Measurements from ENCODE around the gene ITPKB.

The ITPKB gene

GRCh38 chr1:226686440-226687425 lies 52.3 kb downstream of the ITPKB start:
- TF ChIP-seq, protein P1, sequence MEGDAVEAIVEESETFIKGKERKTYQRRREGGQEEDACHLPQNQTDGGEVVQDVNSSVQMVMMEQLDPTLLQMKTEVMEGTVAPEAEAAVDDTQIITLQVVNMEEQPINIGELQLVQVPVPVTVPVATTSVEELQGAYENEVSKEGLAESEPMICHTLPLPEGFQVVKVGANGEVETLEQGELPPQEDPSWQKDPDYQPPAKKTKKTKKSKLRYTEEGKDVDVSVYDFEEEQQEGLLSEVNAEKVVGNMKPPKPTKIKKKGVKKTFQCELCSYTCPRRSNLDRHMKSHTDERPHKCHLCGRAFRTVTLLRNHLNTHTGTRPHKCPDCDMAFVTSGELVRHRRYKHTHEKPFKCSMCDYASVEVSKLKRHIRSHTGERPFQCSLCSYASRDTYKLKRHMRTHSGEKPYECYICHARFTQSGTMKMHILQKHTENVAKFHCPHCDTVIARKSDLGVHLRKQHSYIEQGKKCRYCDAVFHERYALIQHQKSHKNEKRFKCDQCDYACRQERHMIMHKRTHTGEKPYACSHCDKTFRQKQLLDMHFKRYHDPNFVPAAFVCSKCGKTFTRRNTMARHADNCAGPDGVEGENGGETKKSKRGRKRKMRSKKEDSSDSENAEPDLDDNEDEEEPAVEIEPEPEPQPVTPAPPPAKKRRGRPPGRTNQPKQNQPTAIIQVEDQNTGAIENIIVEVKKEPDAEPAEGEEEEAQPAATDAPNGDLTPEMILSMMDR (conservative IDR thresholded peaks at IDR 0.05): no peak
- H3K27ac ChIP-seq: no peak overlapping the region

- H3K27ac ChIP-seq: no peak overlapping the region
- TF ChIP-seq, protein P1 (conservative IDR thresholded peaks at IDR 0.05): no peak
Measured at GRCh38 chr1:226685196-226685820, 53.8 kb downstream of the ITPKB start.

DNA sequence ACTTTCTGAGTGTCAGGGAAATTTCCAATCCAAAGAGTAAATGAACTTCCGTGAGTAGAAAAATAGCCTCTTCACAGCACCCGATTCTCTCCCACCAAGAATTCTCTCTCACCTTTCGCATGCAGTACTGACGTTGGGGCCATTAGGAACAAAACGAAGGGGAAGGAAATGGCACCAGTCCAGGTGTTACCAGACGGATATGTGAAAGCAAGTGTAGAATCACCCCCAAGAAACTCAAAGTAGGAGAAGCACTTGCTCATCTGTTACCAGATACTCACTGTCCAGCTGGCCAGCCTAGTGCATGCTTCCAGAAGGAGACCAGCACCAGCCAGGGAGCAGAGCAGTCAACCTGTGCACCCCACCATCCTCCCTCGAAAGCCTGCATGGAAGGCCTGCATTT lies 55.1 kb downstream of the ITPKB start:
- H3K27ac ChIP-seq: no peak overlapping the region
- TF ChIP-seq, protein P1 (conservative IDR thresholded peaks at IDR 0.05): no peak

- no peak overlapping the region for H3K27ac ChIP-seq
- TF ChIP-seq, protein P1 (conservative IDR thresholded peaks at IDR 0.05): no peak
Measured at GRCh38 chr1:226682871-226683814, 55.9 kb downstream of the ITPKB start.

- no peak overlapping the region for H3K27ac ChIP-seq
- TF ChIP-seq, protein P1 (conservative IDR thresholded peaks at IDR 0.05): no peak
Measured at GRCh38 chr1:226681652-226682493, 57.2 kb downstream of the ITPKB start.

GRCh38 chr1:226680653-226681052 lies 58.4 kb downstream of the ITPKB start:
- TF ChIP-seq, protein P1 (conservative IDR thresholded peaks at IDR 0.05): no peak
- no peak overlapping the region for H3K27ac ChIP-seq
